Astrocyte (in vitro differentiated cells and primary cell): Measurements from ENCODE around the gene ACBD7. TPM values are rescaled to one million over a fixed set of nuclear protein-coding genes. Genes with fewer than 3 reads are reported as not detected.

Experiments used
- DNase-seq: peaks from one replicate; pipeline ENCODE4 v3.0.0-alpha.2; 2010; ENCODE audit warnings: low read depth
- FAIRE-seq: peaks from 2 replicates; lab custom pipeline; 2011; peaks lifted over from hg19 to GRCh38; lab: Jason Lieb, UNC
- H2AFZ ChIP-seq: 2 replicates; pipeline ENCODE4 v1.6.0; 2012; ENCODE audit warnings: low read depth, low read length, inconsistent platforms
- H3K27ac ChIP-seq: 2 replicates; pipeline ENCODE4 v1.5.1; 2011; ENCODE audit warnings: low read depth, low read length, inconsistent platforms
- H3K27me3 ChIP-seq: 2 replicates; pipeline ENCODE4 v1.6.0; 2011; ENCODE audit warnings: low read length, inconsistent platforms; ENCODE audit not compliant: insufficient read depth
- H3K36me3 ChIP-seq: 2 replicates; pipeline ENCODE4 v1.5.1; 2011; ENCODE audit warnings: low read length, inconsistent platforms; ENCODE audit not compliant: insufficient read depth
- H3K4me1 ChIP-seq: 2 replicates; pipeline ENCODE4 v1.5.1; 2011; ENCODE audit warnings: low read length, inconsistent platforms; ENCODE audit not compliant: insufficient read depth
- H3K4me2 ChIP-seq: 2 replicates; pipeline ENCODE4 v1.6.0; 2012; ENCODE audit warnings: low read length, inconsistent platforms
- H3K4me3 ChIP-seq: 2 replicates; pipeline ENCODE4 v1.5.1; 2011; ENCODE audit warnings: low read depth, mild to moderate bottlenecking, low read length, inconsistent platforms; ENCODE audit not compliant: insufficient read depth
- H3K79me2 ChIP-seq: 2 replicates; pipeline ENCODE4 v1.6.0; 2012; ENCODE audit warnings: mild to moderate bottlenecking, low read length, inconsistent platforms; ENCODE audit not compliant: insufficient read depth
- H3K9ac ChIP-seq: 2 replicates; pipeline ENCODE4 v1.6.0; 2012; ENCODE audit warnings: mild to moderate bottlenecking, low read length, inconsistent platforms
- H3K9me3 ChIP-seq: 2 replicates; pipeline ENCODE4 v1.5.1; 2012; ENCODE audit warnings: low read depth, mild to moderate bottlenecking, low read length, inconsistent platforms; ENCODE audit not compliant: insufficient read depth
- H4K20me1 ChIP-seq: 2 replicates; pipeline ENCODE4 v1.6.0; 2012; ENCODE audit warnings: low read length, inconsistent platforms; ENCODE audit not compliant: insufficient read depth
- H3K27ac Mint-ChIP-seq: one replicate; pipeline ENCODE4 v1.8.0; 2021; ENCODE audit warnings: mild to moderate bottlenecking, mixed read lengths; ENCODE audit not compliant: unreplicated experiment
- H3K27me3 Mint-ChIP-seq: one replicate; pipeline ENCODE4 v1.8.0; 2021; ENCODE audit warnings: low read depth, mixed read lengths; ENCODE audit not compliant: unreplicated experiment
- H3K36me3 Mint-ChIP-seq: one replicate; pipeline ENCODE4 v1.8.0; 2021; ENCODE audit warnings: low read depth, mixed read lengths; ENCODE audit not compliant: unreplicated experiment
- H3K4me1 Mint-ChIP-seq: one replicate; pipeline ENCODE4 v1.8.0; 2021; ENCODE audit warnings: low read depth, mixed read lengths; ENCODE audit not compliant: unreplicated experiment
- H3K4me3 Mint-ChIP-seq: one replicate; pipeline ENCODE4 v1.8.0; 2021; ENCODE audit warnings: mild to moderate bottlenecking, moderate library complexity, mixed read lengths; ENCODE audit not compliant: unreplicated experiment
- H3K9me3 Mint-ChIP-seq: one replicate; pipeline ENCODE4 v1.8.0; 2021; ENCODE audit warnings: mild to moderate bottlenecking, mixed read lengths; ENCODE audit not compliant: unreplicated experiment
- CTCF ChIP-seq: IDR thresholded peaks from 2 replicates; pipeline ENCODE4 v1.5.1; 2011; ENCODE audit warnings: low read depth, mild to moderate bottlenecking, inconsistent platforms, low read length, moderate library complexity; ENCODE audit not compliant: insufficient read depth
- EZH2 ChIP-seq: IDR thresholded peaks from 2 replicates; pipeline ENCODE4 v1.6.1; 2012; ENCODE audit warnings: mild to moderate bottlenecking, low read length, inconsistent platforms; ENCODE audit not compliant: insufficient read depth
- total RNA-seq: library from RNA; stranded (reverse); gene quantifications from 2 replicates; pipeline ENCODE4 v1.2.1, GENCODE V29; 2021

ACBD7 gene
- total RNA-seq, 1 donor from 2014 or later, result 0.79 TPM

DNA sequence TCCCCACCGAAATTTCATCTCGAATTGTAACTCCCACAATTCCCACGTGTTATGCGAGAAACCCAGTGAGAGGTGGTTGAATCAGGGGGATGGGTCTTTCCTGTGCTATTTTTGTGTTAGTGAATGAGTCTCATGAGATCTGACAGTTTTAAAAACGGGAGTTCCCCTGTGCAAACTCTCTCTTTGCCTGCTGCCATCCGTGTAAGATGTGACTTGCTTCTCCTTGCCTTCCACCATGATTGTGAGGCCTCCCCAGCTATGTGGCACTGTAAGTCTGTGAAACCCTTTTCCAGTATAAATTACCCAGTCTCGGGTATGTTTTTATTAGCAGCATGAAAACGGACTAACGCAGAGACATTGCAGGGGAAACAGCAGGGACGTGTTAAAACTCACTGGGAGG, 50.2 kb downstream of the ACBD7 start:
- no peak overlapping the region for H3K27ac ChIP-seq
- no peaks in the 10 kb centered on the region for H4K20me1 ChIP-seq
- no peak for FAIRE-seq
- no peak for DNase-seq
- H3K9ac ChIP-seq, result no peak overlapping the region
- no peak overlapping the region for H3K4me3 ChIP-seq
- H3K79me2 ChIP-seq, result no peaks in the 10 kb centered on the region
- no peaks in the 10 kb centered on the region for H3K9me3 ChIP-seq
- peaks cover 2% of the 10 kb centered on the region for H3K9me3 Mint-ChIP-seq
- no peaks in the 10 kb centered on the region for H3K4me1 ChIP-seq
- H2AFZ ChIP-seq, result no peak overlapping the region
- H3K27me3 Mint-ChIP-seq, result peaks cover 4% of the 10 kb centered on the region
- no peak overlapping the region for H3K4me2 ChIP-seq
- no peaks in the 10 kb centered on the region for H3K36me3 Mint-ChIP-seq
- peaks cover 7% of the 10 kb centered on the region for H3K27me3 ChIP-seq
- no peak overlapping the region for H3K4me3 Mint-ChIP-seq
- H3K4me1 Mint-ChIP-seq, result peaks cover 5% of the 10 kb centered on the region
- no peak overlapping the region for H3K27ac Mint-ChIP-seq
- H3K36me3 ChIP-seq, result no peaks in the 10 kb centered on the region
- no peak for TF ChIP-seq EZH2

GRCh38 chr10:15037691-15038090, 50.9 kb downstream of the ACBD7 start:
- Histone ChIP-seq H3K36me3 (no peaks in the 10 kb centered on the region), H3K27me3 (peaks cover 9% of the 10 kb centered on the region), H2AFZ (no peak overlapping the region), H3K9ac (no peak overlapping the region), H3K4me1 (no peaks in the 10 kb centered on the region), H4K20me1 (no peaks in the 10 kb centered on the region), H3K27ac (no peak overlapping the region), H3K9me3 (no peaks in the 10 kb centered on the region), H3K4me3 (no peak overlapping the region), H3K4me2 (no peak overlapping the region), H3K79me2 (no peaks in the 10 kb centered on the region)
- Mint-ChIP-seq H3K27ac (no peak overlapping the region), H3K27me3 (peaks cover 8% of the 10 kb centered on the region), H3K36me3 (no peaks in the 10 kb centered on the region), H3K9me3 (peaks cover 2% of the 10 kb centered on the region), H3K4me3 (no peak overlapping the region), H3K4me1 (peaks cover 5% of the 10 kb centered on the region)
- FAIRE-seq (no peak), DNase-seq (no peak)
- no peak for TF ChIP-seq CTCF
- TF ChIP-seq EZH2, result no peak

GRCh38 chr10:15035385-15036301, 52.9 kb downstream of the ACBD7 start:
- Histone ChIP-seq H3K9me3 (no peaks in the 10 kb centered on the region), H3K27me3 (peaks cover 9% of the 10 kb centered on the region), H3K36me3 (no peaks in the 10 kb centered on the region), H3K27ac (no peak overlapping the region), H3K9ac (no peak overlapping the region), H3K4me1 (no peaks in the 10 kb centered on the region), H3K4me2 (no peak overlapping the region), H3K79me2 (no peaks in the 10 kb centered on the region), H2AFZ (peak overlapping the region; percentile 32), H3K4me3 (no peak overlapping the region), H4K20me1 (no peaks in the 10 kb centered on the region)
- H3K4me1 Mint-ChIP-seq, result peaks cover 5% of the 10 kb centered on the region
- no peak overlapping the region for H3K27ac Mint-ChIP-seq
- H3K36me3 Mint-ChIP-seq, result no peaks in the 10 kb centered on the region
- H3K9me3 Mint-ChIP-seq, result peaks cover 2% of the 10 kb centered on the region
- H3K27me3 Mint-ChIP-seq, result peaks cover 8% of the 10 kb centered on the region
- no peak overlapping the region for H3K4me3 Mint-ChIP-seq
- DNase-seq, result peak; percentile 57
- no peak for FAIRE-seq
- TF ChIP-seq EZH2 (no peak), CTCF (no peak)
